ENCODE results near the gene MTCH1. TPM values are rescaled to one million over a fixed set of nuclear protein-coding genes. Genes with fewer than 3 reads are reported as not detected.

The MTCH1 gene
- total and polyA plus RNA-seq, 4 donors: 120 to 210 (median 157) TPM

- peak in 2 of 3 donors; percentile 24 to 29 for DNase-seq
- peaks cover 0 to 33% (median 13%) of the 10 kb centered on the region in 5 donors for H3K4me1 ChIP-seq (ENCODE audit: control insufficient read depth in 5 of 5, insufficient read depth in 5 of 5, low read length in 5 of 5)
- H3K27ac ChIP-seq (ENCODE audit: low read depth in 1 of 2, low read length in 1 of 2): no peak overlapping the region
These were observed 4.9 kb downstream of the MTCH1 start for GRCh38 chr6:36980876-36981619.

GRCh38 chr6:36980129-36980528 lies 5.9 kb downstream of the MTCH1 start:
- DNase-seq (no peak), ATAC-seq (ENCODE audit: insufficient read depth, low FRiP score) (no peak)
- 79 to 91% methylated on average over 6 of the region's 6 CpGs for WGBS, 2 donors
- no peak overlapping the region for H3K27ac ChIP-seq (ENCODE audit: low read depth in 1 of 2, low read length in 1 of 2)
- no peak for TF ChIP-seq CTCF (IDR thresholded peaks at IDR 0.05; ENCODE audit: control extremely low read depth, extremely low read depth)
- no peaks in the 10 kb centered on the region for H3K9me3 ChIP-seq (ENCODE audit: control insufficient read depth in 4 of 4, insufficient read depth in 3 of 4, low read length in 3 of 4)
- no peak overlapping the region for H3K4me3 ChIP-seq
- H3K36me3 ChIP-seq (ENCODE audit: control insufficient read depth in 4 of 4, insufficient read depth in 4 of 4, low read length in 4 of 4): peaks cover 13 to 41% (median 27%) of the 10 kb centered on the region in 4 donors
- no peak overlapping the region for H3K9ac ChIP-seq (ENCODE audit: insufficient read depth in 1 of 2, low read length in 2 of 2)
- H3K27me3 ChIP-seq (ENCODE audit: control insufficient read depth in 3 of 3, insufficient read depth in 3 of 3, low read length in 2 of 3): no peaks in the 10 kb centered on the region
- H3K4me1 ChIP-seq (ENCODE audit: control insufficient read depth in 5 of 5, insufficient read depth in 5 of 5, low read length in 5 of 5): peaks cover 0 to 33% (median 13%) of the 10 kb centered on the region in 5 donors

More at GRCh38 chr6:36980876-36981619, 4.9 kb downstream of the MTCH1 start:
- ATAC-seq (ENCODE audit: insufficient read depth, low FRiP score): no peak
- Histone ChIP-seq H3K9ac (ENCODE audit: insufficient read depth in 1 of 2, low read length in 2 of 2) (no peak overlapping the region), H3K4me3 (no peak overlapping the region), H3K36me3 (ENCODE audit: control insufficient read depth in 4 of 4, insufficient read depth in 4 of 4, low read length in 4 of 4) (peaks cover 10 to 31% (median 20%) of the 10 kb centered on the region in 4 donors), H3K9me3 (ENCODE audit: control insufficient read depth in 4 of 4, insufficient read depth in 3 of 4, low read length in 3 of 4) (no peaks in the 10 kb centered on the region), H3K27me3 (ENCODE audit: control insufficient read depth in 3 of 3, insufficient read depth in 3 of 3, low read length in 2 of 3) (no peaks in the 10 kb centered on the region)
- TF ChIP-seq CTCF (IDR thresholded peaks at IDR 0.05; ENCODE audit: control extremely low read depth, extremely low read depth): no peak
- WGBS, 2 donors: 75 to 84% methylated on average over 14 of the region's 14 CpGs

GRCh38 chr6:36979347-36979742 lies 6.7 kb downstream of the MTCH1 start:
- Histone ChIP-seq H3K9me3 (ENCODE audit: control insufficient read depth in 4 of 4, insufficient read depth in 3 of 4, low read length in 3 of 4) (no peaks in the 10 kb centered on the region), H3K27ac (ENCODE audit: low read depth in 1 of 2, low read length in 1 of 2) (no peak overlapping the region), H3K4me3 (no peak overlapping the region), H3K4me1 (ENCODE audit: control insufficient read depth in 5 of 5, insufficient read depth in 5 of 5, low read length in 5 of 5) (peaks cover 0 to 26% (median 11%) of the 10 kb centered on the region in 5 donors), H3K36me3 (ENCODE audit: control insufficient read depth in 4 of 4, insufficient read depth in 4 of 4, low read length in 4 of 4) (peaks cover 16 to 47% (median 33%) of the 10 kb centered on the region in 4 donors), H3K27me3 (ENCODE audit: control insufficient read depth in 3 of 3, insufficient read depth in 3 of 3, low read length in 2 of 3) (no peaks in the 10 kb centered on the region), H3K9ac (ENCODE audit: insufficient read depth in 1 of 2, low read length in 2 of 2) (no peak overlapping the region)
- WGBS, 2 donors: 42 to 51% methylated on average over 4 of the region's 4 CpGs
- no peak for ATAC-seq (ENCODE audit: insufficient read depth, low FRiP score)
- TF ChIP-seq CTCF (IDR thresholded peaks at IDR 0.05; ENCODE audit: control extremely low read depth, extremely low read depth): peak; percentile 48
- peak; percentile 57 to 73 (median 59) for DNase-seq
